Bone marrow (tissue), 2 donors: ENCODE results near the gene KDM4C.
"Not testable (repeated sequence)": the region's sequence is repeated elsewhere in the genome, so short reads cannot be mapped to it uniquely, and the experiment has no call there.

ENCODE experiments used
- DNase-seq, 2 donors: peaks; one replicate each; lab custom pipeline; 2025; lab: John Stamatoyannopoulos, UW

KDM4C gene

DNA sequence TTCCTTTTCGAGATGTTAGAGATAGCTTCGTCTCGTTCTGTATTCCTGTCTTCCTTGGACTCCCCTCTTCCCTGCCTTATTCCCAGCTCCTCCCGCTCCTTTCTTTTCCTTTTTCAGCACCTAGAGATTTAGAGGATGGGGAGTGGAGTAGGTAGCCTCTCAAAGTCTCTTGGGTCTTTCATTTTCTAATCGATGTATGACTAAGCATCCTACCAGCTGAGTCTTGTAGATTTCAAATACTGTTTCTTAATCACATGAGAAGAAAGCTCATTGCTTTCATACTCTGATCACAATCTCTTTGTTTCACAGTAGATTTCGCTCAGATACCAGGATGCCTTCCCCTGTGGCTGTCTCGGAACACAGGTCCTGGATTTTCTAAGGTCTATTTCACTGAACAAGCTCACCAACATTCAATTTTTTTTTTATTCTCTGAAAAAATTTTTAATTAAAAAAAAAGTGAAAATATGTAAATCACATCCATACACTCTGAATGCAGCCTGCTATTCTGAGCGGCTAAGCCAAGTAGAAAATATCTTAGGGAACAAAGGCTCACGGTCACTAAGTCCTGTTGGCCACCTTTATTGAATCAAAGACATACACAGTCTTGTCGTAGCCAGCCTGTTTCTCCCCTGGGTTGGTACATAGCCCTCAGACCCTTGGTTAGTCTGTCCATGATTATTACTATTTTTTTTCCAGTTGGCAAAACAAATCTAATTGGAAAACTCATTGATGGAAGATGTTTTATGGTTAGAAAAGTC, 413.8 kb downstream of the KDM4C start:
- no peak for DNase-seq

- no peak for DNase-seq
Observed at GRCh38 chr9:7172154-7173115, 414.7 kb downstream of the KDM4C start.

GRCh38 chr9:7173139-7173538, 415.4 kb downstream of the KDM4C start:
- DNase-seq = no peak

- no peak for DNase-seq
Observed at GRCh38 chr9:7174301-7174700, 416.5 kb downstream of the KDM4C start.

DNA sequence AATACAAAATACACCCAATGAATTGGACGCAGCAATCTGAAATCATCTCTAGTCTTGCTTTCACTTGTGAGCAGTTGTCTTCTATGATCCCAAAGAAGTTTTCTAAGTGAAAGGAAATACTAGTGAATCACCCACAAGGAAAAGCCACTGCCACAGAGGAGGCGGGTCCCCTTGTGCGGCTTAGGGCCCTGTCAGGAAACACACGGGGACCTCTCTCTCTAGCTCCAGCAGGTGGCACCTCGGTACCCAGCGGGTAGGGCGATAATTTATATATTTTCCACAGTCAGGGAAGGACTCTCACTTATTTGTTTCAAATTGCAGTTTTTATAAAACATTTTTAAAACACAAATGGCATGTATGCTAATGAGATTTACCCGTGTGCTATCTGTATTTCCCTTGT, 417.1 kb downstream of the KDM4C start:
- no peak for DNase-seq

DNA sequence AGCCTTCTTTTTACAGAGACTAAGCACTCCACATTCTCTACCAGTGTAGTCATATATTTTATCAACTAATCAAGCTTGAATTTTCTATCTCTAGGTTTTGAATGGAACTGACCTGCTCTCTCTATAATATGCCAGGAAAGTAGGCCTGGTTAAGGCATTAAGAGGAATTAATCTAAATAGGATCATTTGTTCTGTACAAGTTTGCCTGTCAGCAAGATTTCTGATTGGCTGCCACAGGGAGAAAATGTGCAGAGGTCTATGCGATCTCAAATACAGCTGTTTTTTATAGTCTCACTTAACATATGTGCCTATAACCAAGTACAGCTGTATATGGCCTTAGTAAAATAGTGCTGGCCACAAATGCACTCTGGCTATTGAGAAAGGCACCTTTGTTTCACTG, 418.8 kb downstream of the KDM4C start:
- no peak for DNase-seq

GRCh38 chr9:7177383-7177782, 419.6 kb downstream of the KDM4C start:
- DNase-seq = no peak

DNA sequence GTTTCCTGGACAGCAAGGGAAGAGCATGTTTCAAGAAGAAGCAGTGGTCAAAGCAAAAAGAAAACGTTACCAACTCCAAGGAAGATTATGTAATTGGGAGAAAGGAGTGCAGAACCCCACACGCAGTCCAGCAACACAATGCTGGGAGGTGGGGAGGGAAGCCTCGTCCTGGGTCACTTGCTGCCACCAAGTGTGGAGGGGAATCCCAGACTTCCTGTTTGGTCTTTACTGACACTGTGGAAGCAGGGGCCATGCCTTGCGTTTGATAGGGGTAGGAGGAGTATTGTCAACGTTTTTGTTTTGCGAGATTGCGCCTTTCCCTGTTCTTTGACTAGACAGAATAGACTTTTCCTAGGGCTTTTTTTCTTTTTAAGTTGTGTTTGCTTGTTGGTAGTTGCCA, 421.0 kb downstream of the KDM4C start:
- no peak for DNase-seq

GRCh38 chr9:7180247-7180646, 422.5 kb downstream of the KDM4C start:
- no peak for DNase-seq

- DNase-seq = not testable (repeated sequence)
Observed at GRCh38 chr9:7183139-7183538, 425.4 kb downstream of the KDM4C start.

DNA sequence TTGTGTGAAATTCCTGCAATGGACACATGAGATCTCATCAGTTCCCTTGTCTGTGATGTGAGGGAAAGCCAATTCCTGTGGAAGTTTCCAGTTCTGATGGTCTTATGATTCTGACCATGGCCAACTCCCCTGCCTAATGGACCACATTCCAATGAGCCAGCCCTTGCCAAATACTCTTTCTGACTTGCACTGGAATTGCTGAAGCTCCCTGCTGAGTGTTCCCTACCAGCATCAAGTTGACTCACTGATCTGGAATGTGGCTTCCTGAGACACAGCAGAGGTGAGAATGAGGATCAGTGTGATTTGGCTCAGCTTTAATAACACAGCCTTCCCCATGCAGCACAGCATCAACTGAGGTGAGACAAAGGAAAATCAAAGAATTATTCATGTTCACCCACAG, 427.8 kb downstream of the KDM4C start:
- DNase-seq = no peak

DNA sequence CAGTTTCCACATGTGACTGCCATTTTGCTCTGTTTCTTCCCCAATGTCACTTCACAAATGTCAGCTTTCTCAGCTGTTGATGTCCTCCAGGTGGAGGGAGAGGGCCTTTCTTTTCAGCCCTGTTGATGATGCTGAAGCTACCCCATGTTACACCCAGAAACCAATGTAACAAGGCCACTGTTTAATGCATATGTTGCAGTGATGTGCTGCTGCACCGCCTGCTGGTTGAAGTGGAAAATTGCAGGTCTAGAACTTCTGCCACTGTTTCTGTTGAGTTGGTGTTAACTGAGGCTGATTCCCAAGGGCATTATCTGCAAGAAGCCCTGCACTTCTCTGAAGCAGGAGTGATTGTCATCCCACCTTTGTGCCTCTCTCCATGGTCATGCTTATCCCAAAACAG, 428.4 kb downstream of the KDM4C start:
- DNase-seq = no peak

GRCh38 chr9:7192266-7192665, 434.5 kb downstream of the KDM4C start:
- no peak for DNase-seq

DNA sequence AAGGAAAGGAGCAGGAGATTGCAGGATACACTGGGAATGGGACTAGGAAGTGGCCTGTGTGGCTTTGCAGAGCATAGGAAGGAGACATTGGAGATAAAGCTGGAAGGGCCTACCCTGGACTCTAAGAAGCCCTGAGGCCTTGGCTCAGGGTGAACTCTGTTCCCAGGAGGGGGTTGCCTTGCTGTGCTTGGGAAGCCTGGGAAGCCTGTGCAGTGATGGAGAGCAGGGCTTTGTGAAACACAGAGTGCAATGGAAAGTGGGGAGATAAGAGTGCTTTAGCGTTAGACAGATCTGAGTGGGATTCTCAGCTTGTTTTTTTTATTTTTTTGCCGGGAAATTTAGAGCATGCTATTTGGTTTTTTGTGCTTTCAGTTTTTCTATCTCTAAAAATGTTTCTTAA, 437.8 kb downstream of the KDM4C start:
- DNase-seq = no peak

DNA sequence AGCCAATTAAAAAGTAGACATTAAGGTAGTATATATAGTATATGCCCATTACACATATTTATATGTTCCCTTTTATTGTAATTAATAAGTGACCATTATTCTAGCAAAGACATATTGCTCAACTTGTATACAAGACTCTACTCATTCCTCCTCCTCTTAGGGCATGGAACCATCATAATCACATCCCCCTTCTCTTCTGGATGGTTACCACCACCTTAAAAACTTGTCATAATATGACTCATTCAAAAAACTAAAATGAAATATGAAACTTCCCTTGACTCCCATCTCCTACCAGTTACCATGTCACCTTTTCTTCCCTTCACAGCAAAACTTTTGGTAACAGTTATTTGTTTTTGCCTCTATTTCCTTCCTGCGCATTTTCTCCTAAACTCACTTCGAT, 438.7 kb downstream of the KDM4C start:
- DNase-seq = no peak

GRCh38 chr9:7201196-7201595, 443.4 kb downstream of the KDM4C start:
- DNase-seq = no peak

DNA sequence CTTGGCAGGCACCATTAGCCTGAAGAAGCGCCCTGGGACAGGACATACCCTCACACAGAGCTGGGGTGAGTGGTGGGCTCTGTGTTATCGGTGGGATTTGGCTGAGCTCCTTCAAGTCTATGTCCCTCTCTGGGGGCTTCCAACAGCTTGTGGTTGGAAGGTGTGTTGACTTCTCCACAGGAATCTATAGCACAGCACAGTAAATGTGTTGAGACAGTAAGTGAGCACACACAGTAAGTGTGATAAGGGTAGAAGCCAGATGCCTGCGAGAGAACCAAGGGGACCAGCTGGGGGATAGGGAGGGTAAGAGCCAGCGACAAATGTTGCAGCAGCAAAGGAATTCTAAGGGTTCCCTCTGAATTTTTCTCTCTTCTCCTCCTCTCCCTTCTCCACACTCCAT, 448.0 kb downstream of the KDM4C start:
- no peak for DNase-seq

GRCh38 chr9:7206221-7206758, 448.5 kb downstream of the KDM4C start:
- no peak for DNase-seq

- no peak for DNase-seq
Observed at GRCh38 chr9:7209016-7209715, 451.4 kb downstream of the KDM4C start.

DNA sequence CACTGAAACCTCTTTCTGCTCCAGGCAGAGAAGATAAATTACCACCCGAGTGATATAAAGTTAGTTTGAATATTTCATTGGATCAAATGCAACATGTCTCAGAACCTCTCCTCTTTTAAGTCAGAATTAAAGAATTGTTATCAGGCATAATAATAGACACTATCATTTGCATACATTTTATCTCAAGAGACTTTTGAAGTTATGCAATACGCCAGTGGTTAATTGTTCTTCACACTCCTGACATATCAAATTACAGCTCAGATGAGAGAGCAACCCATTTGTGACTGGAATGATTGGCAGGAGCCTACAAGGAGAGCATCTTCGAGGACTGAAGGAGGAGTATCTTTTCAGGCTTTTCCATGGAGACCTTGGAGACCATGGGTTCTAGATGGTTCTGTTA, 452.2 kb downstream of the KDM4C start:
- DNase-seq = no peak

DNA sequence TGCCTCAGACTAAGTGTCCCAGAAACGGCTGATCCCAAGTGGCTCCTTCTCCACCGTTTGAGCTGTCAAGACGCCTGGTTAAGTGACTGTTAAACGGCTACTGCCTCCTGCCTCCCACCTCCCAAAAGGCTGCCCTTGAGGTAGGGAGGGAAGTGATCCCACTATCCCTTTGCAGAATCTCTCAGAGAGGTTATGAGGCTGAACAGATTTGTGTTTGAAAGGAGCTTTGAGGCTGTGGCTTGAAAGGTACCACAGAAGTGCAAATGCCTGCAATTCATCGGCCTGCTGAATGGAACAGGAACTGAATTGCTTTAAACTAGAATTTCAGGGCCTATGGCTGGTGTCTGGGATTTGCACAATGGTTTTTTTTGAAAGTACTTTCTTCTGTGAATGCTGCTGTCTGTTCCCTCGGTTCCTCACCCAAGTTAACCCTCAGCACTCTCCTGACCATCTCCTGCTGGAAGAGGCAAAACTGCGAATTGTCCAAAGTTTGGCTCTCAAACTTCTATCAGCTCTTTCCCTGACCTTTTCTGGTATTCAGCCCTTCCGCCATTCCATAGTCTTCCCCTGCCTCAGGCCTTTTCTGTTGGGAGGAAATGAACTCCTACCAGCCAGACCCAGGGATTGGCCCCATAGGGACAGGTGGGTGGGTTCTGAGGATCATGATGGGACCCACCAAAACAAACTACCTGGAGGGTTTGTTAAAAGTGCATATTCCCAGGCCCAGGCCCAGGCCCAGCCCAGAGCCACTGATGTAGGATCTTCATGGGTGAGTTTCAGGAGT, 453.3 kb downstream of the KDM4C start:
- DNase-seq = no peak

GRCh38 chr9:7211657-7212056, 453.9 kb downstream of the KDM4C start:
- no peak for DNase-seq
